Measurements from ENCODE around the gene PADI3. TPM values are rescaled to one million over a fixed set of nuclear protein-coding genes. Genes with fewer than 3 reads are reported as not detected.

PADI3 gene
- polyA plus RNA-seq, 2 of the 4 experiments (the other 2 are of a cell fraction): 0.99 to 2.4 TPM

DNA sequence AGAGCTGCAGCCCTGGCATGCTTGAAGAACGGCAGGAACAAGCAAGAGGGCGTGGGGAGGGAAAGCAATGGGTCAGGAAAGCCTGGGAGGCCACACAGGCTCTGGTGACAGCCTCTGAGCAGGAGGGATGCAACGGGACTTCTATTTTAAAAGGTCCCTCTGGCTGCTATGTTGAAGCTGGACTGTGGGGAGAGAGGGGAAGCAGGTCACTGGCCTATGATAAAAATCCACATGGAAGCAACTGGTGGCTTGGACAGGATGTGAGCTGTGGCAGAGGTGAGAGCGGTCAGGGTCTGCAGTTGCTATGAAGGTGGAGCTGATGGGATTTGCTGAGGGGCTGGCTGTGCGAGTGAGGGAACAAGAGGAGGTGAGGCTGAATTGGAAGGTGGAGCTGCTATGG, 32.8 kb upstream of the PADI3 start:
- ATAC-seq: no peak
- POLR2A ChIA-PET: no interaction called here
- no peak overlapping the region for H3K4me2 ChIP-seq
- WGBS (ENCODE audit: missing lambda C conversion rate): 91% methylated on average over 5 of the region's 5 CpGs
- H3K4me1 ChIP-seq: peaks cover 28% of the 10 kb centered on the region
- no peaks in the 10 kb centered on the region for H3K9me3 ChIP-seq
- TF ChIP-seq, protein P1, sequence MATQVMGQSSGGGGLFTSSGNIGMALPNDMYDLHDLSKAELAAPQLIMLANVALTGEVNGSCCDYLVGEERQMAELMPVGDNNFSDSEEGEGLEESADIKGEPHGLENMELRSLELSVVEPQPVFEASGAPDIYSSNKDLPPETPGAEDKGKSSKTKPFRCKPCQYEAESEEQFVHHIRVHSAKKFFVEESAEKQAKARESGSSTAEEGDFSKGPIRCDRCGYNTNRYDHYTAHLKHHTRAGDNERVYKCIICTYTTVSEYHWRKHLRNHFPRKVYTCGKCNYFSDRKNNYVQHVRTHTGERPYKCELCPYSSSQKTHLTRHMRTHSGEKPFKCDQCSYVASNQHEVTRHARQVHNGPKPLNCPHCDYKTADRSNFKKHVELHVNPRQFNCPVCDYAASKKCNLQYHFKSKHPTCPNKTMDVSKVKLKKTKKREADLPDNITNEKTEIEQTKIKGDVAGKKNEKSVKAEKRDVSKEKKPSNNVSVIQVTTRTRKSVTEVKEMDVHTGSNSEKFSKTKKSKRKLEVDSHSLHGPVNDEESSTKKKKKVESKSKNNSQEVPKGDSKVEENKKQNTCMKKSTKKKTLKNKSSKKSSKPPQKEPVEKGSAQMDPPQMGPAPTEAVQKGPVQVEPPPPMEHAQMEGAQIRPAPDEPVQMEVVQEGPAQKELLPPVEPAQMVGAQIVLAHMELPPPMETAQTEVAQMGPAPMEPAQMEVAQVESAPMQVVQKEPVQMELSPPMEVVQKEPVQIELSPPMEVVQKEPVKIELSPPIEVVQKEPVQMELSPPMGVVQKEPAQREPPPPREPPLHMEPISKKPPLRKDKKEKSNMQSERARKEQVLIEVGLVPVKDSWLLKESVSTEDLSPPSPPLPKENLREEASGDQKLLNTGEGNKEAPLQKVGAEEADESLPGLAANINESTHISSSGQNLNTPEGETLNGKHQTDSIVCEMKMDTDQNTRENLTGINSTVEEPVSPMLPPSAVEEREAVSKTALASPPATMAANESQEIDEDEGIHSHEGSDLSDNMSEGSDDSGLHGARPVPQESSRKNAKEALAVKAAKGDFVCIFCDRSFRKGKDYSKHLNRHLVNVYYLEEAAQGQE (IDR thresholded peaks at IDR 0.05): no peak
- TF ChIP-seq, protein P2, sequence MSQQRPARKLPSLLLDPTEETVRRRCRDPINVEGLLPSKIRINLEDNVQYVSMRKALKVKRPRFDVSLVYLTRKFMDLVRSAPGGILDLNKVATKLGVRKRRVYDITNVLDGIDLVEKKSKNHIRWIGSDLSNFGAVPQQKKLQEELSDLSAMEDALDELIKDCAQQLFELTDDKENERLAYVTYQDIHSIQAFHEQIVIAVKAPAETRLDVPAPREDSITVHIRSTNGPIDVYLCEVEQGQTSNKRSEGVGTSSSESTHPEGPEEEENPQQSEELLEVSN (IDR thresholded peaks at IDR 0.05; ENCODE audit: borderline replicate concordance, low read depth): no peak
- no peak for TF ChIP-seq EHMT2 (IDR thresholded peaks at IDR 0.05; ENCODE audit: low read depth)
- TF ChIP-seq TFCP2L1 (CRISPR knock-in tag; IDR thresholded peaks at IDR 0.05): no peak
- TF ChIP-seq CBX2 (IDR thresholded peaks at IDR 0.05; ENCODE audit: borderline replicate concordance, low read depth): no peak
- TF ChIP-seq EP300 (IDR thresholded peaks at IDR 0.05): no peak
- no peak for TF ChIP-seq RAD21 (conservative IDR thresholded peaks at IDR 0.05 in 1 of 2, IDR thresholded peaks at IDR 0.05 in 1 of 2)
- TF ChIP-seq, protein P3, sequence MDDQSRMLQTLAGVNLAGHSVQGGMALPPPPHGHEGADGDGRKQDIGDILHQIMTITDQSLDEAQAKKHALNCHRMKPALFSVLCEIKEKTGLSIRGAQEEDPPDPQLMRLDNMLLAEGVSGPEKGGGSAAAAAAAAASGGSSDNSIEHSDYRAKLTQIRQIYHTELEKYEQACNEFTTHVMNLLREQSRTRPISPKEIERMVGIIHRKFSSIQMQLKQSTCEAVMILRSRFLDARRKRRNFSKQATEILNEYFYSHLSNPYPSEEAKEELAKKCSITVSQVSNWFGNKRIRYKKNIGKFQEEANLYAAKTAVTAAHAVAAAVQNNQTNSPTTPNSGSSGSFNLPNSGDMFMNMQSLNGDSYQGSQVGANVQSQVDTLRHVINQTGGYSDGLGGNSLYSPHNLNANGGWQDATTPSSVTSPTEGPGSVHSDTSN (IDR thresholded peaks at IDR 0.05): no peak
- no peak for TF ChIP-seq NPAS2 (CRISPR knock-in tag; IDR thresholded peaks at IDR 0.05; ENCODE audit: borderline replicate concordance)
- no peak for TF ChIP-seq FOXS1 (CRISPR knock-in tag; IDR thresholded peaks at IDR 0.05)
- no peak for TF ChIP-seq RARB (CRISPR knock-in tag; IDR thresholded peaks at IDR 0.05)
- TF ChIP-seq CEBPB (IDR thresholded peaks at IDR 0.05): no peak
- TF ChIP-seq HOXB5 (CRISPR knock-in tag; IDR thresholded peaks at IDR 0.05): no peak
- TF ChIP-seq EHF (CRISPR knock-in tag; IDR thresholded peaks at IDR 0.05): no peak
- TF ChIP-seq, protein P4, sequence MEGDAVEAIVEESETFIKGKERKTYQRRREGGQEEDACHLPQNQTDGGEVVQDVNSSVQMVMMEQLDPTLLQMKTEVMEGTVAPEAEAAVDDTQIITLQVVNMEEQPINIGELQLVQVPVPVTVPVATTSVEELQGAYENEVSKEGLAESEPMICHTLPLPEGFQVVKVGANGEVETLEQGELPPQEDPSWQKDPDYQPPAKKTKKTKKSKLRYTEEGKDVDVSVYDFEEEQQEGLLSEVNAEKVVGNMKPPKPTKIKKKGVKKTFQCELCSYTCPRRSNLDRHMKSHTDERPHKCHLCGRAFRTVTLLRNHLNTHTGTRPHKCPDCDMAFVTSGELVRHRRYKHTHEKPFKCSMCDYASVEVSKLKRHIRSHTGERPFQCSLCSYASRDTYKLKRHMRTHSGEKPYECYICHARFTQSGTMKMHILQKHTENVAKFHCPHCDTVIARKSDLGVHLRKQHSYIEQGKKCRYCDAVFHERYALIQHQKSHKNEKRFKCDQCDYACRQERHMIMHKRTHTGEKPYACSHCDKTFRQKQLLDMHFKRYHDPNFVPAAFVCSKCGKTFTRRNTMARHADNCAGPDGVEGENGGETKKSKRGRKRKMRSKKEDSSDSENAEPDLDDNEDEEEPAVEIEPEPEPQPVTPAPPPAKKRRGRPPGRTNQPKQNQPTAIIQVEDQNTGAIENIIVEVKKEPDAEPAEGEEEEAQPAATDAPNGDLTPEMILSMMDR (IDR thresholded peaks at IDR 0.05): no peak
- no peak overlapping the region for H3K4me3 ChIP-seq
- no peak for DNase-seq (ENCODE audit: low read depth in 1 of 2, low spot score in 1 of 2)
- CTCF ChIA-PET: interaction anchor here (0.6 to 5.0 kb wide), 5 partner anchors 9 to 91 kb away, joined by 3 to 18 read pairs (median 3); no protein-coding TSS in a partner anchor
- peak overlapping the region in 1 of 2 experiments; percentile 81; a peak in 3 of 6 replicates for H3K27ac ChIP-seq
- FAIRE-seq: no peak

DNA sequence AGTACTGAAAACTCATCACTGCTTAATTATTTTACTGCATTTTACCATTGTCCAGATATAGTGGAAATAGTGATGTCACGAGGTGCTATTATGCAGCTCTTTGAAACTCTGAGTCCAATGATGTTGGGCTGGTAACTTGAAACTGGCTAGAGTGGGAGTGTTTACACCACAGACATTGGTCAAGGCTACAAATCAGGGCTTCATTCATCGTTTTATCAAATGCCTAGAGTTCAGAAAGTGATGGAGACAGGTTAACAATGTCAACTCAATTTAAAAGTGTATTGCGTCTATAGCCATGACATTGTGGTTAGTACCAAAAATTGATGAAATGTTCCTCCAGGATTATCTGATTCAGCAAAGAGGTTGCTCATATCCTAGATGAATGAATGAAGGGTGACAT, 31.3 kb upstream of the PADI3 start:
- H3K4me2 ChIP-seq: no peak overlapping the region
- ChIA-PET POLR2A (no interaction called here), CTCF (interaction anchor here (1.5 kb wide), 1 partner anchor 10 kb away, joined by 3 read pairs; no protein-coding TSS in a partner anchor)
- no peak for ATAC-seq
- no peak overlapping the region for H3K4me3 ChIP-seq
- TF ChIP-seq CHD2 (IDR thresholded peaks at IDR 0.05; ENCODE audit: low read length, partially characterized antibody) (no peak), KDM5A (IDR thresholded peaks at IDR 0.05) (no peak), HOXB5 (CRISPR knock-in tag; IDR thresholded peaks at IDR 0.05) (no peak)
- DNase-seq (ENCODE audit: low read depth in 1 of 2, low spot score in 1 of 2): no peak
- 78% methylated on average over 3 of the region's 3 CpGs for WGBS (ENCODE audit: missing lambda C conversion rate)
- no peak overlapping the region for H3K27ac ChIP-seq
- peaks cover 18% of the 10 kb centered on the region for H3K4me1 ChIP-seq
- no peak for FAIRE-seq
- no peaks in the 10 kb centered on the region for H3K9me3 ChIP-seq

Data from A549 (cell line).